CD8-positive, alpha-beta memory T cell (primary cell): ENCODE data around the gene ALDH7A1. TPM values are rescaled to one million over a fixed set of nuclear protein-coding genes. Genes with fewer than 3 reads are reported as not detected.
"Not testable (repeated sequence)": the region's sequence is repeated elsewhere in the genome, so short reads cannot be mapped to it uniquely, and the experiment has no call there.

ENCODE experiments used
- CTCF ChIA-PET: fragments of 350-600 bp; sonication (Branson Sonifier 250); formaldehyde crosslinking; loops from one replicate; lab custom pipeline; 2021; ENCODE audit warnings: antibody characterized with exemption; lab: Charles Lee
- POLR2A ChIA-PET: fragments of 350-600 bp; sonication (Branson Sonifier 250); formaldehyde crosslinking; loops from one replicate; lab custom pipeline; 2021; ENCODE audit warnings: antibody characterized with exemption; lab: Charles Lee
- DNase-seq, 5 donors: peaks; one replicate each; pipeline versions ENCODE4 v3.0.0 to v3.0.0-alpha.2; 2020 to 2022; ENCODE audit warnings: mixed read lengths in 1 of 5
- H3K27ac ChIP-seq: one replicate; pipeline ENCODE4 v1.7.0; 2013; ENCODE audit warnings: low read depth, mild to moderate bottlenecking, low read length, moderate library complexity
- H3K27me3 ChIP-seq: 2 replicates; pipeline ENCODE4 v1.7.0; 2013; ENCODE audit warnings: low read length, mild to moderate bottlenecking; ENCODE audit not compliant: insufficient read depth, poor library complexity, severe bottlenecking
- H3K36me3 ChIP-seq: 2 replicates; pipeline ENCODE4 v1.7.0; 2013; ENCODE audit warnings: mild to moderate bottlenecking, low read length, moderate library complexity; ENCODE audit not compliant: insufficient read depth
- H3K4me1 ChIP-seq: 2 replicates; pipeline ENCODE4 v1.7.0; 2013; ENCODE audit warnings: mild to moderate bottlenecking, low read length, moderate library complexity; ENCODE audit not compliant: insufficient read depth
- H3K4me3 ChIP-seq: 2 replicates; pipeline ENCODE4 v1.7.0; 2013; ENCODE audit warnings: mild to moderate bottlenecking, low read length
- H3K9me3 ChIP-seq: 2 replicates; pipeline ENCODE4 v1.7.0; 2013; ENCODE audit warnings: mild to moderate bottlenecking, low read length
- H3K27ac Mint-ChIP-seq, 8 donors: one replicate each; pipeline ENCODE4 v1.8.0; 2020 to 2021; ENCODE audit warnings: mixed read lengths in 8 of 8, mild to moderate bottlenecking in 6 of 8, inconsistent platforms in 3 of 8, moderate library complexity in 3 of 8
- H3K27me3 Mint-ChIP-seq, 2 donors: one replicate each; pipeline ENCODE4 v1.8.0; 2020 to 2021; ENCODE audit warnings: mixed read lengths in 2 of 2, mild to moderate bottlenecking in 1 of 2, moderate library complexity in 1 of 2
- H3K36me3 Mint-ChIP-seq, 3 donors: one replicate each; pipeline ENCODE4 v1.8.0; 2020 to 2021; ENCODE audit warnings: mixed read lengths in 3 of 3, inconsistent platforms in 1 of 3, mild to moderate bottlenecking in 1 of 3
- H3K4me1 Mint-ChIP-seq, 3 donors: one replicate each; pipeline ENCODE4 v1.8.0; 2020 to 2021; ENCODE audit warnings: mixed read lengths in 3 of 3, inconsistent platforms in 1 of 3, mild to moderate bottlenecking in 1 of 3
- H3K4me3 Mint-ChIP-seq, 7 donors: one replicate each; pipeline ENCODE4 v1.8.0; 2020 to 2021; ENCODE audit warnings: mixed read lengths in 7 of 7, mild to moderate bottlenecking in 6 of 7, moderate library complexity in 4 of 7, inconsistent platforms in 2 of 7
- H3K9me3 Mint-ChIP-seq, 5 donors: one replicate each; pipeline ENCODE4 v1.8.0; 2020 to 2022; ENCODE audit warnings: mixed read lengths in 5 of 5, mild to moderate bottlenecking in 3 of 5, moderate library complexity in 2 of 5, inconsistent platforms in 1 of 5
- polyA plus RNA-seq: library from polyadenylated mRNA; unstranded; fragments of 300-500 nt; fragmentation: Illumina TruSeq; gene quantifications from one replicate; pipeline ENCODE4 v1.2.3, GENCODE V29; 2021
- total RNA-seq, 2 experiments: library from RNA; stranded (reverse); gene quantifications; one replicate each; pipeline ENCODE4 v1.2.3, GENCODE V29; 2021

Gene ALDH7A1
- total and polyA plus RNA-seq, 3 experiments from 2014 or later, result 3.3 to 5.2 (median 4.4) TPM

DNA sequence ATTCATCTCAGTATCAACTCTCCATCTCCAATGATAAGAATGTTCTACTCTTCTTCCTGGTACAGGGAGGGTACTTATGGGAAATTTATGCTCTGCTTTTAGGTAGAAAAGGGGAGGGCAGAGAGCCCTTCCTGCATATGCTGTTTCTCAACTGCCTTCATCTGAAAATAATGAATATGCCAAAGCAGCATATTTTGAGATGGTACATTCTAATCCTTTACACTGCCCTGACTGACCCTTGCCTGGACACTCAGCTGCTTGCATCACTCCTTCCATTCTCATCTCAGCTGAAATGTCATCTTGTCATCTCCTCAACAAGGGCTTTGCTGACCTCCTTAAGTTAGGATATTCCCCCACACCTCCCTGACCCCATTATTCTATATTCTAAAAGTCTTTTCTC lies 68.5 kb downstream of the ALDH7A1 start:
- Histone ChIP-seq H3K27ac (no peak overlapping the region), H3K4me3 (no peak overlapping the region), H3K27me3 (no peaks in the 10 kb centered on the region), H3K36me3 (no peaks in the 10 kb centered on the region), H3K9me3 (no peaks in the 10 kb centered on the region), H3K4me1 (no peaks in the 10 kb centered on the region)
- no peaks in the 10 kb centered on the region for H3K4me1 Mint-ChIP-seq
- ChIA-PET POLR2A (no interaction called here), CTCF (no interaction called here)
- no peak for DNase-seq
- no peak overlapping the region for H3K4me3 Mint-ChIP-seq
- H3K27me3 Mint-ChIP-seq, result peaks cover 8 to 28% of the 10 kb centered on the region in 2 donors
- H3K9me3 Mint-ChIP-seq, result peaks cover 0 to 4% (median 0%) of the 10 kb centered on the region in 5 donors
- no peak overlapping the region for H3K27ac Mint-ChIP-seq
- H3K36me3 Mint-ChIP-seq, result no peaks in the 10 kb centered on the region

DNA sequence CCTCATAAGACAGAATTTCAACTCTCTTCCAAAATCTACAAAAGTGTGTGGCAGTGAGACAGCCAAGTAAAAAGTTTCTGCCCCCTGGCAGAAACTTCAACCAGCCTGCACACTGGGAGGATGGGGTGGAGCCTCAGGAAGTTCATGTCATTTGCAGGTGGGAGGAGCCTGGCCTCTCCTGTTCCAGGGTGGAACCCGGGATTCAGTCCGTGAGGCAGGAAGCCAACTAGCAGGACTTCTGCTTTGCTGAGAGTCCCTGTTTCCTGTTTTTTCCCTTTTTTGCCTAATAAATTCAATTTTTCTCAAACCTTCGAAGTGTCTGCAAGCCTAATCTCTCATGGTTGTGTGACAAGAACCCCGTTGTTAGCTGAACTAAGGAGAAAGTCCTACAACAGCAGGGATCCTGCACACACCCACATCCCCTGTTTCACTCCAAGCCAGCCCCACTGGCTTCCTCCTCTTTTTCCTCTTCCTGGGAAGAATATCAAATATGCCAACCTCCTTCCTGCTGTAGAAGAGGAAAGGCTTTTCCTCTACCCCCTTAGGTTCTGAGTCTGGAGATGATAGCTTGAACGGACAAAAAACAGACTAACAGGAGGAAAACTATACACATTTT lies 69.3 kb downstream of the ALDH7A1 start:
- H3K27ac Mint-ChIP-seq, result no peak overlapping the region
- Histone ChIP-seq H3K4me1 (no peaks in the 10 kb centered on the region), H3K27me3 (no peaks in the 10 kb centered on the region), H3K9me3 (no peaks in the 10 kb centered on the region), H3K36me3 (no peaks in the 10 kb centered on the region), H3K4me3 (no peak overlapping the region), H3K27ac (no peak overlapping the region)
- H3K9me3 Mint-ChIP-seq, result peaks cover 0 to 4% (median 0%) of the 10 kb centered on the region in 5 donors
- ChIA-PET POLR2A (no interaction called here), CTCF (no interaction called here)
- no peaks in the 10 kb centered on the region for H3K4me1 Mint-ChIP-seq
- peaks cover 8 to 28% of the 10 kb centered on the region in 2 donors for H3K27me3 Mint-ChIP-seq
- DNase-seq, result no peak
- no peak overlapping the region for H3K4me3 Mint-ChIP-seq
- H3K36me3 Mint-ChIP-seq, result no peaks in the 10 kb centered on the region

DNA sequence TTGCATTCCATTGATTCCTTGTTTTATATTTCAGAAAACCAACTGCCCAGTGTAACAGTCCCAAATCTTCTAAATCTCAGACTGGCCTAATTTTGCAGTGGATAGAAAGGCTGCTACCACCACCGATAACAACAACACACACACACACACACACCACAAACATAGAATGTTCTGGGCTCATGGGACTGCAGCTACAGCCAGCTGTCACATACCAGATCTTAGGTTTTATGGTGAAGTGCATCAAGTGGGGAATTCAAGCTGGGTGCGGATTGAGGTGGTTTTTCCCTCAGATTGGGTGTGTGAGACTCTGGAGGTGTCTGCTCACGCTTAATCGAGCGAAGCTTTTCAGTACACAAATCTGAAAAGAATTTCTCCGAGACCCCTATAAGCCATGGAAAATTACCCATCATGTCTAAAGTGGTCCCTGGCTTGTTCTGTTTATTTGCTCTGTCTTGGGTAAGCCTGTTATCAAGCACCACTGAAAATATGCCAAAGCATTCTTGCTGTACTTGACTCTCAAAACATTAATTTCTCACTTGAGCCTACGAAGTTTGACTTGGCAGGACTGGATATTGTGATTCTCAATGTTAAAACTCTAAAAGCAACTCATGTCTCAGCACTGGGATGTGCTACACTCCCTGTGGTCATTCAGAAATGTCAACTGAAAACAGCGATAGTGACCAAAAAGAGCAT lies 71.1 kb downstream of the ALDH7A1 start:
- Mint-ChIP-seq H3K27ac (no peak overlapping the region), H3K36me3 (no peaks in the 10 kb centered on the region), H3K9me3 (peaks cover 0 to 4% (median 0%) of the 10 kb centered on the region in 5 donors), H3K4me1 (no peaks in the 10 kb centered on the region), H3K27me3 (peaks cover 6 to 31% of the 10 kb centered on the region in 2 donors), H3K4me3 (no peak overlapping the region)
- CTCF ChIA-PET, result no interaction called here
- POLR2A ChIA-PET, result no interaction called here
- no peak for DNase-seq
- Histone ChIP-seq H3K27ac (no peak overlapping the region), H3K4me1 (no peaks in the 10 kb centered on the region), H3K27me3 (no peaks in the 10 kb centered on the region), H3K36me3 (no peaks in the 10 kb centered on the region), H3K4me3 (no peak overlapping the region), H3K9me3 (no peaks in the 10 kb centered on the region)

DNA sequence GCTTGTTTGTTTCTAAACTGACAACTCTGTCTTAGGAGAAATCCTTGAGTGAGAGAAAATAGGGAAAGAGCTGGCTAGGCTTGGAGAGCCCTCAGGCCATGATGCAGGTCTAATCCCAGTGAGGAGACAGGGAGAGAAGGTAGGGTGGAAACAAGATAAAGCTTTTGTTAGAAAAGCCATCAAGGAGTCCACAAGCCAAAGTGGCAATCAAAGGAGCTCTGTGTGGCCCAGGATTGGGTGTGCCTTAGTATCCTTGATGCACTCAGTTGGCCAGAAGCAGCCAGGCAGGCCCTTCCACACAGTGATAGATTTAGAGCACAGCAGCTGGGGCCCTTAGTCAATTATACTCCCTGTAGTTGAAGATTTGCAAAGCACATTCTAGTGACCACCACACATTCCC lies 73.9 kb downstream of the ALDH7A1 start:
- Mint-ChIP-seq H3K9me3 (peaks cover 0 to under 1% (median 0%) of the 10 kb centered on the region in 5 donors), H3K27me3 (peaks cover 0 to 21% of the 10 kb centered on the region in 2 donors), H3K4me3 (no peak overlapping the region), H3K27ac (no peak overlapping the region), H3K4me1 (no peaks in the 10 kb centered on the region), H3K36me3 (no peaks in the 10 kb centered on the region)
- ChIA-PET CTCF (no interaction called here), POLR2A (no interaction called here)
- H3K4me3 ChIP-seq, result no peak overlapping the region
- H3K36me3 ChIP-seq, result no peaks in the 10 kb centered on the region
- no peaks in the 10 kb centered on the region for H3K27me3 ChIP-seq
- no peak overlapping the region for H3K27ac ChIP-seq
- no peak for DNase-seq
- no peaks in the 10 kb centered on the region for H3K9me3 ChIP-seq
- no peaks in the 10 kb centered on the region for H3K4me1 ChIP-seq

DNA sequence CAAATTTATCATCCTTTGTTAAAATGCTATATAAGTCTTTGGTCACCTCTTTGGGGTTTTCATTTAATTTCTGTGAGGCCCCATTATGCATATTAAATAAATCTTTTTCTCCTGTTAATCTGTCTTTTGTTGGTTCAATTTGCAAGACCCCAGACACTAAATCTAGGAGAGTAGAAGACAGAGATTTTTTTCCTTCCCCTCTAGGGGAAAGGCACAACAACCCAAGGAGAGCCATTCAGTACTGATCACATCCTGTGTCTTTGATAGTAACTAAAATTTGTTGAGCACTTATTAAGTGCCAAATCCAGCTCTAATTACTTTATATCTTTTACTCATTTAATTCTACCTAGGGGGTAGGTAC lies 74.4 kb downstream of the ALDH7A1 start:
- Mint-ChIP-seq H3K4me3 (no peak overlapping the region), H3K27ac (no peak overlapping the region), H3K36me3 (no peaks in the 10 kb centered on the region), H3K9me3 (no peaks in the 10 kb centered on the region), H3K27me3 (peaks cover 0 to 16% of the 10 kb centered on the region in 2 donors), H3K4me1 (no peaks in the 10 kb centered on the region)
- H3K4me3 ChIP-seq, result no peak overlapping the region
- POLR2A ChIA-PET, result no interaction called here
- H3K27me3 ChIP-seq, result no peaks in the 10 kb centered on the region
- no peak overlapping the region for H3K27ac ChIP-seq
- no peak for DNase-seq
- H3K36me3 ChIP-seq, result no peaks in the 10 kb centered on the region
- H3K4me1 ChIP-seq, result no peaks in the 10 kb centered on the region
- CTCF ChIA-PET, result no interaction called here
- H3K9me3 ChIP-seq, result no peaks in the 10 kb centered on the region

DNA sequence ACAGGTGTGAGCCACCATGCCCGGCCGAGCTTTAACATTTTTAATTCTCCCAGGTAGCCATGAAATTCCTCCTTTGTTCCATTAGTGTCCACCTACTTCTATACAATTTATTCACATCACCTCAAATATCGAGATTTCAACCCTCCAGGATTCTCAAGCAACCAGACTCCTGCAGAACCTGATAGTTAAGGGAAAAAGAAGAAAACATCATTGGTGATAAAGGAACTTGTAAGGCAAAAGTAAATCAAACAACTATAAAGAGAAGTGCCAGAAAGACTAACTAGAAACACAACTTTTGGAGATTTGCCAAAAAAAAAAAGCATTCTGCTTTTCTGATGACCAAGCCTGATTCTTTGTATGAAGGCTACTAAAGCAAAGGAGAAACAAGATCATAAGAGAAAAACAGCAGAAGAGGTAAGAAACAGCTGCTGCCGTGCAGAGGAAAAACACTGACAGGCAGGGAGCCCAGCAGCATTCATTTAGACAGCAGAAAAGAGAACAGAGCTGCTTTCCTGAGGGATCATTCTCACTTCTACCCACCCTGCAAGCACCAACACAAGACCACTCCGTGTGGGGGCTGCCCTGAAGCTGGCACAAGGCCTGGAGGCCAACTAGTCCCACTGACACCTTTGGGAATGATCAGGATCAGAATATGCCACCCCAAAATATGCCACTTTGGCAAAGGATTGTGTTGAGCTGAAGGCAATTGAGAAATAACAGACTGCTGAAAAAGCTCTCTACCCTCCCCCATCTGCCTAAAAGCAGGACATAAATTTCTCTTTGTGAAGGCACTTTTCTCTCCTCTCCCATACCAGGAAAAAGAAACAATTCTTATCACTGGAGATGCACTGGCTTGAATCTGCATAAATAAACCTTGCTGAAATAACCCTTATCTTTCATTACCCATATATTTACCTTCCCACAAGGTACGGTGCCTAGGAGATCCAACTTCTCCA lies 75.1 kb downstream of the ALDH7A1 start:
- H3K27ac ChIP-seq, result peak overlapping the region; percentile 55
- H3K9me3 Mint-ChIP-seq, result no peaks in the 10 kb centered on the region
- POLR2A ChIA-PET, result no interaction called here
- no peaks in the 10 kb centered on the region for H3K4me1 Mint-ChIP-seq
- H3K27me3 Mint-ChIP-seq, result peaks cover 0 to 15% of the 10 kb centered on the region in 2 donors
- no peak overlapping the region for H3K27ac Mint-ChIP-seq
- no peaks in the 10 kb centered on the region for H3K9me3 ChIP-seq
- no peaks in the 10 kb centered on the region for H3K36me3 Mint-ChIP-seq
- no peak overlapping the region for H3K4me3 Mint-ChIP-seq
- no peak for DNase-seq
- H3K4me1 ChIP-seq, result no peaks in the 10 kb centered on the region
- H3K27me3 ChIP-seq, result no peaks in the 10 kb centered on the region
- no peak overlapping the region for H3K4me3 ChIP-seq
- CTCF ChIA-PET, result no interaction called here
- H3K36me3 ChIP-seq, result no peaks in the 10 kb centered on the region

DNA sequence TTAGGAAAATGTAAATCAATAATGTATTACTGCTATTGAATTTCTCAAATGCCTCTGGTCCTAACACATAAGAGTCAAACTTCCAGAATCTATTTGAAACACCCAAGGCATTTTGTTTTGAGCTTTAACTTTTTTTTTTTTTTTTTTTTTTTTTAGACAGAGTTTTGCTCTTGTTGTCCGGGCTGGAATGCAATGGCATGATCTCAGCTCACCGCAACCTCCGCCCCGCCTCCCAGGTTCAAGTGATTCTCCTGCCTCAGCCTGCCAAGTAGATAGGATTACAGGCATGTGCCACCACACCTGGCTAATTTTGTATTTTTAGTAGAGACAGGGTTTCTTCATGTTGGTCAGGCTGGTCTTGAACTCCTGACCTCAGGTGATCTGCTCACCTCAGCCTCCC lies 75.8 kb downstream of the ALDH7A1 start:
- H3K9me3 ChIP-seq, H3K4me3 Mint-ChIP-seq, H3K27me3 Mint-ChIP-seq, H3K36me3 ChIP-seq, DNase-seq, H3K27me3 ChIP-seq, H3K9me3 Mint-ChIP-seq, H3K27ac ChIP-seq, H3K4me1 ChIP-seq, H3K27ac Mint-ChIP-seq, H3K4me3 ChIP-seq, H3K36me3 Mint-ChIP-seq, POLR2A ChIA-PET, H3K4me1 Mint-ChIP-seq: not testable (repeated sequence)
- CTCF ChIA-PET, result interaction anchor here (1.4 kb wide), 1 partner anchor 20 kb away, joined by 5 read pairs; no protein-coding TSS in a partner anchor

DNA sequence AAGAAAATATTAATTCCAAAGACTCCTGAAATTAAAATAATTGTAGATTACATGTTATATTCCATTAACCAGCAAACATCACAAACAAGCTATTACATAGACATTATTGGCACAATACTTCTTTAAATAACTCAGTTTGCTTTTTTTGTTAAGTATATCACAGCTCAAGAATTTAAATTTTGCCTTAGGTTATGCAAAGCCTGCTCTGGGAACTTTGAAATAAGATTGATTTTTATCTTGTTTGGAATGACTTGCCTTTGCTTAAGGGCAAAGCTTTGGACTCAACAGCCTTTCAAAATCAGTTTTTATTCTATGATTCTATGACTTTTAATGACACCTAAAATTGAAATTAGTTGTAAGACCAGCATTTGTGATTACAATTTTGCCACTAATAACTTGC lies 78.2 kb downstream of the ALDH7A1 start:
- no peak for DNase-seq
- no peaks in the 10 kb centered on the region for H3K36me3 ChIP-seq
- ChIA-PET CTCF (no interaction called here), POLR2A (no interaction called here)
- no peaks in the 10 kb centered on the region for H3K36me3 Mint-ChIP-seq
- H3K27ac Mint-ChIP-seq, result no peak overlapping the region
- H3K9me3 Mint-ChIP-seq, result no peaks in the 10 kb centered on the region
- peaks cover 0 to 3% of the 10 kb centered on the region in 2 donors for H3K27me3 Mint-ChIP-seq
- no peaks in the 10 kb centered on the region for H3K9me3 ChIP-seq
- no peak overlapping the region for H3K27ac ChIP-seq
- H3K4me1 ChIP-seq, result no peaks in the 10 kb centered on the region
- no peaks in the 10 kb centered on the region for H3K4me1 Mint-ChIP-seq
- no peaks in the 10 kb centered on the region for H3K27me3 ChIP-seq
- no peak overlapping the region for H3K4me3 ChIP-seq
- H3K4me3 Mint-ChIP-seq, result no peak overlapping the region
